Tibial nerve (tissue), 4 donors: ENCODE measurements around the gene ZBTB20. TPM values are rescaled to one million over a fixed set of nuclear protein-coding genes. Genes with fewer than 3 reads are reported as not detected.

Experiments used
- DNase-seq, 2 donors: peaks; one replicate each; pipeline ENCODE4 v3.0.0-alpha.2; 2019; ENCODE audit warnings: low spot score in 2 of 2
- H3K27ac ChIP-seq, 4 donors: fragments of 200-600 bp; sonication (generic) in 3 of 4; one replicate each; pipeline ENCODE4 v1.5.1; 2017 to 2019; ENCODE audit warnings: mild to moderate bottlenecking in 1 of 4
- H3K27me3 ChIP-seq, 2 donors: fragments of 200-600 bp; sonication (generic) in 1 of 2; one replicate each; pipeline versions ENCODE4 v1.5.1 to v1.6.0; 2017 to 2019
- H3K36me3 ChIP-seq, 3 donors: fragments of 200-600 bp; sonication (generic); one replicate each; pipeline ENCODE4 v1.5.1; 2018 to 2019
- H3K4me1 ChIP-seq, 4 donors: fragments of 200-600 bp; sonication (generic) in 3 of 4; one replicate each; pipeline ENCODE4 v1.5.1; 2017 to 2019
- H3K4me3 ChIP-seq, 4 donors: fragments of 200-600 bp; sonication (generic) in 3 of 4; one replicate each; pipeline ENCODE4 v1.5.1; 2017 to 2019; ENCODE audit warnings: mild to moderate bottlenecking in 1 of 4, moderate library complexity in 1 of 4
- H3K9me3 ChIP-seq, 4 donors: fragments of 200-600 bp; sonication (generic) in 3 of 4; one replicate each; pipeline ENCODE4 v1.5.1; 2017 to 2019
- CTCF ChIP-seq, 5 experiments: fragments of 200-600 bp in 3 of 5; fragments of 450-650 bp in 2 of 5; sonication (generic) in 3 of 5; IDR thresholded peaks; one replicate each; pipeline ENCODE4 v1.5.1; 2016 to 2019; ENCODE audit warnings: antibody characterized with exemption in 5 of 5, mild to moderate bottlenecking in 3 of 5, moderate library complexity in 2 of 5
- EP300 ChIP-seq, 2 donors: sonication (generic); formaldehyde crosslinking; IDR thresholded peaks; one replicate each; pipeline ENCODE4 v1.6.1; 2017; ENCODE audit warnings: antibody characterized with exemption in 2 of 2, mild to moderate bottlenecking in 1 of 2
- POLR2A ChIP-seq, 2 donors: fragments of 450-650 bp; IDR thresholded peaks; one replicate each; pipeline ENCODE4 v1.6.1; 2017; ENCODE audit warnings: antibody characterized with exemption in 2 of 2, mild to moderate bottlenecking in 2 of 2, moderate library complexity in 2 of 2
- WGBS, 2 donors: methylation state at CpG; one replicate each; pipeline ENCODE4 v1.1.5; 2018; 5-methylcytosine and 5-hydroxymethylcytosine counted together
- total RNA-seq, 4 donors: library from RNA; depleted of rRNA; stranded (reverse); fragments of >200 nt; gene quantifications; one replicate each; pipeline ENCODE4 v1.1.0, GENCODE V29; 2016

ZBTB20 gene
- total RNA-seq, 4 donors from 2014 or later: 63.3 to 127 (median 102) TPM

GRCh38 chr3:115164374-115165221 is 17.5 kb upstream of the ZBTB20 start:
- 92 to 97% methylated on average over 3 of the region's 3 CpGs for WGBS, 2 donors
- H3K36me3 ChIP-seq: no peaks in the 10 kb centered on the region
- H3K4me1 ChIP-seq: no peaks in the 10 kb centered on the region
- DNase-seq: no peak
- no peaks in the 10 kb centered on the region for H3K27me3 ChIP-seq
- H3K4me3 ChIP-seq: no peak overlapping the region
- no peaks in the 10 kb centered on the region for H3K9me3 ChIP-seq
- no peak overlapping the region for H3K27ac ChIP-seq
- TF ChIP-seq CTCF (IDR thresholded peaks at IDR 0.05): no peak
- no peak for TF ChIP-seq POLR2A (IDR thresholded peaks at IDR 0.05)
- TF ChIP-seq EP300 (IDR thresholded peaks at IDR 0.05): no peak

- Histone ChIP-seq H3K9me3 (no peaks in the 10 kb centered on the region), H3K27me3 (no peaks in the 10 kb centered on the region), H3K36me3 (no peaks in the 10 kb centered on the region), H3K4me3 (no peak overlapping the region), H3K4me1 (no peaks in the 10 kb centered on the region), H3K27ac (no peak overlapping the region)
- no peak for DNase-seq
- WGBS, 2 donors: 86 to 90% methylated on average over 1 of the region's 1 CpG
- TF ChIP-seq EP300 (IDR thresholded peaks at IDR 0.05) (no peak), CTCF (IDR thresholded peaks at IDR 0.05) (no peak), POLR2A (IDR thresholded peaks at IDR 0.05) (no peak)
These were observed 15.7 kb upstream of the ZBTB20 start for GRCh38 chr3:115162759-115163158.

- no peak for DNase-seq
- Histone ChIP-seq H3K36me3 (no peaks in the 10 kb centered on the region), H3K4me1 (no peaks in the 10 kb centered on the region), H3K9me3 (no peaks in the 10 kb centered on the region), H3K4me3 (no peak overlapping the region), H3K27me3 (no peaks in the 10 kb centered on the region), H3K27ac (no peak overlapping the region)
- no peak for TF ChIP-seq POLR2A (IDR thresholded peaks at IDR 0.05)
- no peak for TF ChIP-seq CTCF (IDR thresholded peaks at IDR 0.05)
- TF ChIP-seq EP300 (IDR thresholded peaks at IDR 0.05): no peak
- WGBS, 2 donors: 51 to 53% methylated on average over 1 of the region's 1 CpG
These were observed 14.8 kb upstream of the ZBTB20 start for GRCh38 chr3:115161866-115162265.

GRCh38 chr3:115161168-115161834 is 14.2 kb upstream of the ZBTB20 start:
- no peaks in the 10 kb centered on the region for H3K27me3 ChIP-seq
- H3K9me3 ChIP-seq: no peaks in the 10 kb centered on the region
- no peaks in the 10 kb centered on the region for H3K36me3 ChIP-seq
- DNase-seq: no peak
- no peaks in the 10 kb centered on the region for H3K4me1 ChIP-seq
- WGBS, 2 donors: 95 to 96% methylated on average over 4 of the region's 4 CpGs
- no peak for TF ChIP-seq CTCF (IDR thresholded peaks at IDR 0.05)
- no peak for TF ChIP-seq EP300 (IDR thresholded peaks at IDR 0.05)
- TF ChIP-seq POLR2A (IDR thresholded peaks at IDR 0.05): no peak
- no peak overlapping the region for H3K27ac ChIP-seq
- H3K4me3 ChIP-seq: no peak overlapping the region

GRCh38 chr3:115160295-115160694 is 13.2 kb upstream of the ZBTB20 start:
- 89 to 92% methylated on average over 1 of the region's 1 CpG for WGBS, 2 donors
- H3K27me3 ChIP-seq: no peaks in the 10 kb centered on the region

More at GRCh38 chr3:115160295-115160694, 13.2 kb upstream of the ZBTB20 start:
- TF ChIP-seq EP300 (IDR thresholded peaks at IDR 0.05) (no peak), CTCF (IDR thresholded peaks at IDR 0.05) (no peak), POLR2A (IDR thresholded peaks at IDR 0.05) (no peak)
- Histone ChIP-seq H3K27ac (no peak overlapping the region), H3K4me1 (peaks cover 0 to 5% (median 0%) of the 10 kb centered on the region in 4 donors), H3K36me3 (no peaks in the 10 kb centered on the region), H3K4me3 (no peak overlapping the region), H3K9me3 (no peaks in the 10 kb centered on the region)
- DNase-seq: no peak
